GM18507 (cell line): Measurements from ENCODE around the gene USP40.

Source experiments
- DNase-seq: peaks from one replicate; pipeline ENCODE4 v3.0.0; 2011; ENCODE audit warnings: low read depth; ENCODE audit not compliant: insufficient read length; ENCODE audit errors: extremely low spot score
- FAIRE-seq: peaks from 2 replicates; lab custom pipeline; 2011; peaks lifted over from hg19 to GRCh38; lab: Jason Lieb, UNC

Gene USP40

DNA sequence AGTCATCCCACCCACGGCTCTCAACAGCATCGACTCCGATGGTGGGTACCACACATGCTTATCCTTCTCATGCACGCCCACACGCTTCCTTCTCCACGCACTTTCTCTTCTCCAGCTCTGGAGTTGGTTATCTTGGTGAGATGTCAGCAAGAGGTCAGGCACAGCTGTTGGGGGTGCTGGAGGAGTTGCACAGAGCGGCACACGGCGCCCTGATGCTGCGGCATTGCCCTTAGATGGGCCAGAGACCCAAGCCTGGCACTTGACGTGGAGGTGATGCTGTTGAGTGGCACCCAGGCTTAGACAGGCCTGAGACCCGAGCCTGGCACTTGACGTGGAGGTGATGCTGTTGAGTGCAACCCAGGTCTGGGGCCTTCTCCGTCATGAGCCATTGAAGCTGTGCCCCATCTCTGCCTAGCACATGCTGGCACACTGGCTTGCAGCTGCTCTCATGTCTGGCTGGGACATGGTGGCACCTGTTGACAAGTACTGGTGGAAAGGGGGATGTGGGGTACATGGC, 129.1 kb downstream of the USP40 start:
- no peak for FAIRE-seq

DNA sequence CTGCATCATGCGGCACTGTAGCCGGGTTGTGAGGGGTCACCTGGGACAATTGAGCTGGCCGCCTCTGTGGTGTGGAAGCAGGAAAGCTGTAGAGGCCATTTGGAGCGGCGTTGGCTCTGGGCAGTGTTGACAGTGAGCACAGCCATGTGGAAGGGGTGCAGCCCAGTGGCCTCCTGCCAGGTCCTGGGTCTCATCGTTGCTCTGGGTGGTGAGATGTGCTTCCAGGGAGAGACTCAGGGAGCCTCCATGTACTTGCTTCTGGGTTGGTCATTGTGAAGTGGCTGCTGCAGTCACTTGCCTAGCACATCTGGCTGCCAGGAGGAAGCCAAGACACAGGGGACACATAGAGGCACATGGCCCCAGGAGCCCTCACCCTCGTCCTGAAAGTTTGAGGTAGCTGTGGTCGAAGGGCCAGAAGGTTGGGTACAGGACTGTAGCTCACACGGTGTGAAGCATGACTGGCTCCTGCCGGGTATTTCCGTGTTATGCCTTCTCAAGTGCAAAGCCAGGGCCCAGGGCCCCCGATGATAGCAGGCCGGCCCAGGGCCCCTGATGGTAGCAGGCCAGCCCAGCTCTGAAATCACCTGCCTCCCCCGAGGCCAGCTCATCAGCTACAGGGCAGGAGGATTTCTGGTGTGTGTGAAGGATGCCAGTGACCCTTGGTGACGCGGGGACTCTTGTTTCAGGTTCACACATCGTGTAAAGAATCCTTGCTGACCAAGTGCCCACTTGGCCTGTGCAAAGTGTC, 129.7 kb downstream of the USP40 start:
- DNase-seq = no peak
- no peak for FAIRE-seq

More for the DNA sequence above, 129.1 kb downstream of the USP40 start:
- no peak for DNase-seq

- DNase-seq (no peak), FAIRE-seq (no peak)
Observed at GRCh38 chr2:233436191-233436581, 130.4 kb downstream of the USP40 start.

- FAIRE-seq = no peak
- no peak for DNase-seq
Observed at GRCh38 chr2:233435436-233436190, 131.0 kb downstream of the USP40 start.

DNA sequence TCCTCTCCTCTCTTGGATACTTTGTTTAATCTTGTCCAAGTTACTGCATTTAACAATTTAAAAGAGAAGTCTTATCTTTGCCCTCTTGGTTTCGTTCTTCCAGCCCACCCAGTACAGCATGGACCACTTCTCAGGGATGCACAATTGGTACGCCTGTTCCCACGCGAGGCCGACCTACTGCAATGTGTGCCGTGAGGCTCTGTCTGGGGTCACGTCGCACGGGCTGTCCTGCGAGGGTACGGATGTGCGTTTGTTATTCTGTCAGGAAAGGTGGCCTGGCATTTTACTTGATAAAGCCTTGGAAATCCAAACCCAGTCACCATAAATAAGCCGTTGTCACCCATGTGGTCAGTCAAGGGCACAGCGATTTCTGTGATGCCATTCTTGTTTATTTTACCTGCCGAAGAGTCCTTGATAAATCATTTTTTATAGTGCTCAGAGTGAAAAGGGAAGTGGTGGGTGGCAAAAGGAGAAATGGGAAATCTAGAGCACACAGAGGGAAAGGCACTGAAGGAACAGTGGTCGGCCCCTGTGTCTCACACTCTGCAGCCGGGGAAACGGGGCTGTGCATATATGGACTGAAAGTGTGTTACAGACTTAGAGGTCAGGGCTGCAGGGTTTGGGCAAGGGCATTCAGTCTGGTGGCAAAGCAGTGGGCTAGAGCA, 131.8 kb downstream of the USP40 start:
- DNase-seq (no peak), FAIRE-seq (no peak)

DNA sequence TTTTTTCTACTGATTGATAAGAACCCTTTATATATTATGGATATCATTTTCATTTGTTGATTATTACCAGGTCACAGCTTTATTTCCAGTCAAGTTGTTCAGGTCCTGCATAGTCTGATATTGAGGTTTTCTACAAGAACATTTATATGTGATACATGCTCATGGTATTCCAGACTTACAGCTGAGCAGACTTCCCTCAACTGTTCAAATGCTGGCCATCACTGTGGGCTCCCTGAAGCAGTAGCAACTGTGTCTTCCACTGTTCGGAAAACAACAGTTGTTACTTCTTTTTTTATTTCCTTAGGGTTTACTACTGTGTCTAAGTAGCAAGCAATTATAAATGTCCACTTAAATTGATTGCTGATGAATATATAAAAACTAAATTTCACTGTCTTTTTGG, 132.8 kb downstream of the USP40 start:
- FAIRE-seq (no peak), DNase-seq (no peak)

GRCh38 chr2:233433029-233433428, 133.6 kb downstream of the USP40 start:
- FAIRE-seq (no peak), DNase-seq (no peak)

DNA sequence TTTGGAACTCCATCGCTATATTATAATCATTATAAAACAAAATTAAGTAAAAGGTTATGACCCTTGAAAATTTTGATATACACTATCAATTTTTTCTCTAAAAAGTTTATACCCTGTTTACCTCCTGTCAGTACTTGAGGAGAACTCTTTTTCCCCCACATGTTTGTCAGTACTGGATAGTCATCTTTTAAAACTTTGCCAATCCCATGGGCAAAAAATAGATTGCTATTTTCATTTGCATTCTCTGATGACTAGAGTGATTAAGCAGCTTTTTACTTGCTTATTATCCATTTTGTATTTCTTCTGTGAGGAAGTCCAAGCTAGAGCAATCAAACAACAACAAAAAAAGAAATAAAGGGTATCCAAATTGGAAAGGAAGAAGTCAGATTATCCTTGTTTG, 135.9 kb downstream of the USP40 start:
- FAIRE-seq (no peak), DNase-seq (no peak)

GRCh38 chr2:233430081-233430480, 136.5 kb downstream of the USP40 start:
- no peak for DNase-seq

DNA sequence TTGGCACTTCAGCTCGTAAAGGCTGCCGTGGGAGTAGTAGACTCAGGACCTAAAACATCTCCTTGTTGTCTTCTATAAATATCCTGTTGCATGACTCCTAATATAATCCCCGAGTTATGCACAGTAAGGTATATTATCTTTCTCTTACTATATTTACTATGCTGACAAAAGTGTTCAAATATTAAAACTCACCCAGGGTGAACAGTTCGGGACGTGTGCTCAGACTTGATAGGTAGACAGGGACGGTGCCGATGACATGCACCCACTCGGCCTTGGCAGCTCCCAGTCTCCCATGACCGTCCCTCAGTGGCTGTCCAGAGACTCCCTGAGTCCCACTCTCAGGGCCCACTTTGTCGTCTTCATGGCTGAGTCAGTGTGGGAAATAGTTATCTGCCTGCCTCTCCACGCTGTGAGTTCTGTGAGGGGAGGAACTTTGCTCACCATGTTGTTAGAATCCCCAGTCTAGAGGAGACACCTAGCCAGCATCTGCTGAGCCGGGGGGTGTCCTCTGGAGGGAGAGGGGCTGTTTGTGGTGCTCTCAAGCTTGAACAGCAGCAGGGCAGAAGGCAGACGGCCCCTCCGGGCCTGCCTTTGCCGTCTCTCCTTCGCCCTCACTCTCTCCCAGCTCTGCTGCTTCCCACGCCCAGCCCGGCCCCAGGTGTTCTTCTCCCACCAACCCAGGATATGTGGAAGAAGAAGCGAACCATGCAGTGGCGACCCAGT, 137.2 kb downstream of the USP40 start:
- DNase-seq = no peak

More at GRCh38 chr2:233430081-233430480, 136.5 kb downstream of the USP40 start:
- FAIRE-seq = no peak

DNA sequence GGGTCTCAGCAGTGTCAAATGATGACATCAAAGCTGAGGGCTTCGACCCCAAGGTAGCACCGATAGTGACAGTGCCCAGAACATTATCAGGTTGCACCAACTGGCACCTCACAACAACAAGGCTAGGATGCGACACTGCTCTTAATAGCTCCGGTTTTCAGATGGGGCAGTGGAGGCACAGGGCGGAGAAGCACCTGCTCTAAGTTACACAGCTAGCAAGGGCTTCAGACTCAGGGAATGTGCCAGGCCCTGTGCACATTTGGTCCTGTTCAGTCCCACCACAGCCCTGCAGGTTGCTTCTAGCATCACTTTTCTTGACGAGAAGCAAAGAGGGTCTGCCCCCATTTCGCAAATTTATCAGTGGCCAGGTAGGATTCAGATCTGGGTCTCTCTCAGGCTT, 138.1 kb downstream of the USP40 start:
- DNase-seq (no peak), FAIRE-seq (no peak)

More for the DNA sequence above, 137.2 kb downstream of the USP40 start:
- FAIRE-seq = no peak

DNA sequence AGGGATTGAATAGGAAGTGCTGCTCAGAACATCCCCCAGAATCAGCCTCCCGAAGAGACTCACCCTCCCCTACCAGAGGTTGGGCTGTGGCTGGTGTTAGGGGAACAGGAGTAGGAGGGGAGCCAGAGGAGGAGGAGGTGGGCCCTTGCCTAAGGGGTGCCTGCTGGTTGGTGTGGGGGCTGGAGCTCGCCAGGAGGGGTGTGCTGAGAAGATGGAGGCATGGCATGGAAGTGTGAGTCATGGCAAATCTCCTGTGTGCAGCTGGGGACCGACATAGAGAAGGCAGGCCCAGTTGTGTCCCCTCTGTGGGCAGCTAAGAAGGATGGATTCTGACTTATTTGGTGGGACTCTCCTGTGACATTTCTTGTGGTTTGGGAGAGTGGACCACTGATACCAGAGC, 138.6 kb downstream of the USP40 start:
- DNase-seq = no peak
- no peak for FAIRE-seq

GRCh38 chr2:233426619-233427342, 139.8 kb downstream of the USP40 start:
- DNase-seq (no peak), FAIRE-seq (no peak)
